Right lobe of liver (tissue), 4 donors: ENCODE measurements around the gene RABL3.

Experiments
- POLR2A ChIP-seq: fragments of 450-650 bp; IDR thresholded peaks from one replicate; pipeline ENCODE4 v1.6.1; 2017; ENCODE audit warnings: antibody characterized with exemption, mild to moderate bottlenecking
- TF ChIP-seq, protein P1 (sequence below), 4 donors: fragments of 200-600 bp in 3 of 4; fragments of 450-650 bp in 1 of 4; IDR thresholded peaks; one replicate each; pipeline versions ENCODE4 v1.5.1 to v1.8.0; 2016 to 2022; ENCODE audit warnings: antibody characterized with exemption in 4 of 4, mild to moderate bottlenecking in 2 of 4
- donor health status: DM: no; HTN: no; CAD: no.
- donor health status: DM: no; HTN: no; CAD: no.
- donor health status: DM: no; HTN: yes; CAD: no.

DNA sequence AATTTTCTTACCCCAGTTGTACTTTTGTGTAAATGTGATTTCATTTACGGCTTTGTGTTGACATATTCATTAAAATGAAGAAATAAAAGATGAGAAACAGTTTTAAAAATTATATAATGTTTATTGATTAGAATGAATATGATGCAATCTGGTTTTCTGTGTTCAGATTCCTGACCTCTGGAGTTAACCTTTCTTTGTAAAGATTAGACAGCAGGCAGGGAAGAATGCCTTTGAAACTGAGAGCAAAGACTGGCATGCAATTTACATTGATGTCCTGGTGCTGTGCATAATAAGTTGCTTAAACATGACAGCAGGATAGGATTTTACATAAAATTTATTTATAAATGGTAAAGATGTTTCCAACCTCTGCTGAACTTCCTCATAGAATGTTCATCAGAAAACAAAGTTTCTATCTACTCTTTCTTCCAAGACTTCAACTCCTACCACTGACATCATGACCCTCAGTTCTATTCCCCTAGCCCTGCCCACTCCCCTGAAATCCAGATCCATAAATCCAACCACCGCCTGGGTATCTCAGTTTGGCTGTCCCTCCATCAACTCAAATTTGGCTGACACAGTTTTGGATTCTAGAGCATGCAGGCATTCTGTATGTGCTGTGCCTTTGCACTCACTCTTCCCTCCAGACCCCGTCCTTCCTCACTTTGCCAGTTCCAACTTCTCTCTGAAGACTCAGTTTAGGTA lies 62.0 kb downstream of the RABL3 start:
- TF ChIP-seq, protein P1, sequence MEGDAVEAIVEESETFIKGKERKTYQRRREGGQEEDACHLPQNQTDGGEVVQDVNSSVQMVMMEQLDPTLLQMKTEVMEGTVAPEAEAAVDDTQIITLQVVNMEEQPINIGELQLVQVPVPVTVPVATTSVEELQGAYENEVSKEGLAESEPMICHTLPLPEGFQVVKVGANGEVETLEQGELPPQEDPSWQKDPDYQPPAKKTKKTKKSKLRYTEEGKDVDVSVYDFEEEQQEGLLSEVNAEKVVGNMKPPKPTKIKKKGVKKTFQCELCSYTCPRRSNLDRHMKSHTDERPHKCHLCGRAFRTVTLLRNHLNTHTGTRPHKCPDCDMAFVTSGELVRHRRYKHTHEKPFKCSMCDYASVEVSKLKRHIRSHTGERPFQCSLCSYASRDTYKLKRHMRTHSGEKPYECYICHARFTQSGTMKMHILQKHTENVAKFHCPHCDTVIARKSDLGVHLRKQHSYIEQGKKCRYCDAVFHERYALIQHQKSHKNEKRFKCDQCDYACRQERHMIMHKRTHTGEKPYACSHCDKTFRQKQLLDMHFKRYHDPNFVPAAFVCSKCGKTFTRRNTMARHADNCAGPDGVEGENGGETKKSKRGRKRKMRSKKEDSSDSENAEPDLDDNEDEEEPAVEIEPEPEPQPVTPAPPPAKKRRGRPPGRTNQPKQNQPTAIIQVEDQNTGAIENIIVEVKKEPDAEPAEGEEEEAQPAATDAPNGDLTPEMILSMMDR (IDR thresholded peaks at IDR 0.05) = no peak
- peak; percentile 39 for TF ChIP-seq POLR2A
